ENCODE results near the gene HRC. TPM values are rescaled to one million over a fixed set of nuclear protein-coding genes. Genes with fewer than 3 reads are reported as not detected.

The HRC gene
- total and polyA plus RNA-seq, 2 donors (not counting 3 experiments of a cell fraction or from before 2014, with no cell fraction given): not detected

GRCh38 chr19:49107625-49108459, 47.4 kb downstream of the HRC start:
- H3K9me3 ChIP-seq (replicated peaks; ENCODE audit: control insufficient read depth, insufficient read depth, low read length): no peaks in the 10 kb centered on the region

More at GRCh38 chr19:49107625-49108459, 47.4 kb downstream of the HRC start:
- H3K36me3 ChIP-seq (ENCODE audit: control insufficient read depth in 2 of 2, extremely low read depth in 1 of 2, insufficient read depth in 2 of 2, low read length in 2 of 2): peaks cover 19 to 53% of the 10 kb centered on the region in 2 experiments
- intact Hi-C loops (cut with micrococcal nuclease): no loop called here
- no peaks in the 10 kb centered on the region for H3K79me2 ChIP-seq (ENCODE audit: control insufficient read depth, insufficient read depth, low read length)
- dilution Hi-C loops (cut with MboI; ENCODE audit: extremely low pct_ligation_motif_present, low sequenced_read_pairs): no loop called here
- CTCF ChIA-PET: interaction anchor here (2.5 kb wide), 1 partner anchor 10 kb away, joined by 15 read pairs; no protein-coding TSS in a partner anchor
- BruUV-seq (replicated peaks): no TSS peak
- no peaks in the 10 kb centered on the region for H3K9me1 ChIP-seq (replicated peaks; ENCODE audit: control insufficient read depth, extremely low read depth, insufficient read depth, low read length)
- no peak overlapping the region for H3K27ac ChIP-seq (ENCODE audit: insufficient read depth, low read depth, low read length)
- H3K9ac ChIP-seq (replicated peaks; ENCODE audit: extremely low read depth, insufficient read depth, low read length): no peak overlapping the region
- H3K4me2 ChIP-seq (ENCODE audit: insufficient read depth, low read length): no peak overlapping the region
- no peak for TF ChIP-seq FOS (IDR thresholded peaks at IDR 0.05; ENCODE audit: borderline replicate concordance, insufficient read depth, low read length)
- TF ChIP-seq CTCF (IDR thresholded peaks at IDR 0.05; ENCODE audit: extremely low read depth in 1 of 2, insufficient read depth in 1 of 2, low read depth in 1 of 2, low read length in 2 of 2): no peak
- TF ChIP-seq MYC (IDR thresholded peaks at IDR 0.05; ENCODE audit: low read depth, low read length): no peak
- no peak for TF ChIP-seq JUN (IDR thresholded peaks at IDR 0.05; ENCODE audit: borderline replicate concordance, insufficient read depth, insufficient read length, low read depth)
- TF ChIP-seq POLR2AphosphoS5 (IDR thresholded peaks at IDR 0.05; ENCODE audit: insufficient read depth, low read depth, low read length): no peak
- TF ChIP-seq MAX (IDR thresholded peaks at IDR 0.05; ENCODE audit: insufficient read depth, insufficient read length): no peak
- no peak for TF ChIP-seq EZH2 (IDR thresholded peaks at IDR 0.05; ENCODE audit: borderline replicate concordance, low read depth, low read length, severe bottlenecking)
- TF ChIP-seq GATA2 (IDR thresholded peaks at IDR 0.05; ENCODE audit: insufficient read depth, insufficient read length, low read depth, low read length): no peak
- TF ChIP-seq POLR2A (IDR thresholded peaks at IDR 0.05; ENCODE audit: low read depth, low read length): no peak
- no peak overlapping the region for H3K4me3 ChIP-seq (replicated peaks in 1 of 3; ENCODE audit: insufficient read depth in 1 of 3, low read depth in 1 of 3, low read length in 3 of 3)
- POLR2A ChIA-PET: no interaction called here
- DNase-seq (ENCODE audit: low read depth, low spot score) (no peak), FAIRE-seq (no peak)
- no peaks in the 10 kb centered on the region for H4K20me1 ChIP-seq (replicated peaks; ENCODE audit: control insufficient read depth, extremely low read depth, insufficient read depth, low read length)
- no peaks in the 10 kb centered on the region for H3K4me1 ChIP-seq (ENCODE audit: control insufficient read depth, extremely low read depth, insufficient read depth, low read length)
- H3K27me3 ChIP-seq (ENCODE audit: control insufficient read depth in 2 of 2, insufficient read depth in 2 of 2, low read length in 2 of 2): no peaks in the 10 kb centered on the region
- no peak overlapping the region for H2AFZ ChIP-seq (ENCODE audit: low read depth, low read length)

All from endothelial cell of umbilical vein (primary cell).